KG1 (cell line): ENCODE data around the gene GOLGA3.

Experiments used
- DNase-seq: peaks from one replicate; lab custom pipeline; 2025; lab: John Stamatoyannopoulos, UW

GOLGA3 gene

DNA sequence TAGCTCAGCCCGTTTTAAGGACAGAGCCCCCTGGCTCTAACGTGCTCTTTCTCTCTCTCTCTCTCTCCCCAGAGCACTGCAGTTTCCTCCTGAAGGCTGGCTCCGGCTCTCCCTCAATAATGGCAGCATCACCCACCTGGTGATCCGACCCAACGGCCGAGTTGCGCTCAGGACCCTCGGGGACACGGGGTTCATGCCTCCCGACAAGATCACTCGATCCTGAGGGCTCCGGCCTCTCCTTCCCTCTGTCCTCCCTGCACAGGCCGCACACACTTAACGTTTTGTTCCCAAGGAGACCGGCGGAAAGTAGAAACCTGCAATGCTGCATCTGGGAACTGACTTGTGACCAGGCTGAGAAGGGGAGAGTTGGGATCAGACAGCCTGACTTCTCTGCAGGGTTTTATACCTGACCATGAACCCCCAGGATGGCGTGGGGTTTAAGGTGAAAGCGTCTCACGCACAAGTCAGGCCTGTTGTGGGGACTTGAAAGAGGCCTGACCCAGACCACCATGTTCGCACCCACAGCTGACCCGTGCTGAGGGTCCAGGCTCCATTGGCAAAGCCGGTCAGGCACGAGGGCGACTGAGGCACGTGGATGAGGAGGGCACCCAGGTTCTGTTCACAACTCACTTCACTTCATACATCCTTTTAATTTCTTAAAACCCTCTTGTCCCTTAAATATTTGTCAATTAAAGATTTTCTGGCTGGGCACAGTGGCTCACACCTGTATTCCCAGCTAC is 107.9 kb downstream of the GOLGA3 start:
- no peak for DNase-seq

DNA sequence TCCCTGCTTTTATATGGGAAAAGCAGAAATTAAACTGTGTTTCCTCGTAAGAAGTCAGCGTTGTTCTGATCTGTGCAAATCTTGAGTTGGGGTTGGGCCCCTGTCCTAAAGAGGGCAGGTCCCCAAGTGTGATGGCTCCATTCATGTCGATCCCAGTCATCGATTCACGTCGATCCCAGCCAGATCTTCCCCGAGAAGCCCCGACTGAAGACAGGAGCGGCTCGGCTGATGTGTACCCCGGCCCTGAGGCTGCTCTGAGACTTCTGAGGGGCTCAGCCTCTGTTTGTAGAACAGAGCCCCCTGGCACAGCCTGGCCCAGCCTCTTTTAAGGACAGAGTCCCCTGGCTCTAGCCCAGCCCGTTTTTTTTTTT is 108.7 kb downstream of the GOLGA3 start:
- DNase-seq: no peak

GRCh38 chr12:132719141-132719953 is 109.3 kb downstream of the GOLGA3 start:
- DNase-seq: no peak
